SK-N-SH treated with all-trans-retinoic acid at 6 μM for 48 hours (cell line): ENCODE measurements around the gene ELF1.

ENCODE experiments used
- ARNTL ChIP-seq: fragments of 450-650 bp; formaldehyde crosslinking; IDR thresholded peaks from 2 replicates; pipeline ENCODE4 v1.5.0; 2020; ENCODE audit warnings: low read depth, mild to moderate bottlenecking, moderate library complexity, borderline replicate concordance
- RARB ChIP-seq: fragments of 250-450 bp; sonication (Bioruptor Pico); IDR thresholded peaks from 2 replicates; pipeline ENCODE4 v1.8.0; 2021; ENCODE audit warnings: mild to moderate bottlenecking, moderate library complexity

DNA sequence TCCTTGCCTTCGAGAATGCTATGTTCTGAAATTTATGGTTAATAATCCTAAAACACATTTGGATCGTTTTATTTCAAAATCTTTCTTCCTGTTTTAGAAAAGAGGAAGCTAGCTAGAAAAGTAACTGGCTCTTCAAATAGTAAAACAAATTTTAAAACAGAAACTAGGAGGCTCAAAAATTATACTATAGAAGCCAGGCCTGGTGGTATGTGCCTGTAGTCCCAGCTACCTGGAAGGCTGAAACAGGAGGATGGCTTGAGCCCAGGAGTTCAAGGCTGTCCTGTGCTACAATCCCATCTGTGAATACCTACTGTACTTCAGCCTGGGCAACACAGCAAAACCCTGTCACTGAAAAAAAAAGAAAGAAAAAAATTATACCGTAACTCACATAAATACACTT is 57.9 kb downstream of the ELF1 start:
- no peak for TF ChIP-seq RARB (CRISPR knock-in tag)
- no peak for TF ChIP-seq ARNTL (CRISPR knock-in tag)
